Measurements from ENCODE around the gene HK3.
"Not testable (repeated sequence)": the region's sequence is repeated elsewhere in the genome, so short reads cannot be mapped to it uniquely, and the experiment has no call there.

HK3 gene

DNA sequence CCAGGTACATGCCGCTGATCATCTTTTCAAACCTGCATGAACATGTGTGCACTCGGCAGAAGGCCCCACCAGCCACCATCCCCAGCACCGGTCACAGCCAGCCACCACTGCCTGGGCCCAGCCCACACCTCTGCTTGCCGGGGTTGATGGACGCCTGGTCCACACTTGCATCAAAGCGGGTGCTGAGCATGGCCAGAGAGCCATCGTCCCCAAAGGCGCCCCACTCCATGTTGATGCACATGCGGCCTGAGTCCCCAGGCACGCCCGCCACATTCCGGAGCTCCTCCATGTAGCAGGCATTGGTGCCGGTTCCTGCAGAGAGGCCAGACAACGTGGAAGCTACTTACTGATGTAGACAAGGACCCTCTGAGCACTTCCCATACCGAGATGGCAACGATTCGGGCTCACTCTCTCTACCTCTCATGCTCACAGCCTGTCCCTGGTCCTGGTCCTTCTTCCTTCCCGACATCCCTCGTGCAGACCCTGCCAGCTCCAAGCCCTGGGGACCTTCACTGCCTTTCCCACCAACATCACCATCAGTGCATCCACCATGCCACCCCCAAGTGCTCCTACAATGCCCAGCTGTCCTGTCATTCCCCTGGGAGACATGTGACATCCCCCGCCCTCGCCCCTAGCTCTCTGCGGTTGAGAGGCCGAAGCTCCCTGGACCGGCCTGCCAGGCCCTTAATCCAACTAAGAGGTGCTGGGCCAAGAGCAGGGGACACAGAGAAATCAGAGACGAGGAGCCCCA is 17.2 kb downstream of the HK3 start:
- no peak for DNase-seq

DNA sequence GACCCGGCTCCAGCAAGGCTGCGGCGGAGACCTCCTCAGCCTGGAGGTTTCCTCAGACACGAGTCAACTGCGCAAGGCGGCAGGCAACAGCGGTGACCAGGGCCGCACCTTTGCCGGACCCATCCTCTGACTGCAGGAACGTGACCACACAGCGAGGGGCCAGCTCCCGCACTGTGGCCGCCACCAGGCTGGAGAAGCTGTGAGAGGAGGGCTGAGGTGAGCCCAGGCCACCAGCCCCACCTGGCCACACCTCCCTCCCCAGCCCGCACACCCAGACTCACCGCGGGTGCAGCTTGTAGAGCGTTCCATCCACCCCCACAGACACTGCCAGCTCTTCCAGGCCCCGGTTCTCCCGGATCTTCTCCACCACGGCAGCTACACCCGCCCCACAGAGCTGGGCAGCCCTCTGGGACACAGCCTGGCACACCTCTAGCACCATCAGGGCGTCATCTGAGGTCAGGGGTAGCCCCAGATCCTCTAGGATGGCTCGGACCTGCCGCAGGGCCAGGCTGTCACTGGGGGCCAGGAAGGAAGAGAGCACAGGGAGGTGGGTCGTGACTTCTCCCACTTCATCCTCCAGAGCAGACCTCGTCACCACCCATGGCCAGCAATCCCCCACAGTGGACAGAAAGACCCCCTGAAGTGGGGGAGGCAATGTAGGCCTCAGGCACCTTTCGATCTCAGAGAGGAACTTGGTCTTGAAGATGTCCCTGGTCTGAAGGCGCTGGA is 18.0 kb downstream of the HK3 start:
- DNase-seq, result no peak

- DNase-seq, result no peak
Observed at GRCh38 chr5:176880366-176881020, 18.7 kb downstream of the HK3 start.

DNA sequence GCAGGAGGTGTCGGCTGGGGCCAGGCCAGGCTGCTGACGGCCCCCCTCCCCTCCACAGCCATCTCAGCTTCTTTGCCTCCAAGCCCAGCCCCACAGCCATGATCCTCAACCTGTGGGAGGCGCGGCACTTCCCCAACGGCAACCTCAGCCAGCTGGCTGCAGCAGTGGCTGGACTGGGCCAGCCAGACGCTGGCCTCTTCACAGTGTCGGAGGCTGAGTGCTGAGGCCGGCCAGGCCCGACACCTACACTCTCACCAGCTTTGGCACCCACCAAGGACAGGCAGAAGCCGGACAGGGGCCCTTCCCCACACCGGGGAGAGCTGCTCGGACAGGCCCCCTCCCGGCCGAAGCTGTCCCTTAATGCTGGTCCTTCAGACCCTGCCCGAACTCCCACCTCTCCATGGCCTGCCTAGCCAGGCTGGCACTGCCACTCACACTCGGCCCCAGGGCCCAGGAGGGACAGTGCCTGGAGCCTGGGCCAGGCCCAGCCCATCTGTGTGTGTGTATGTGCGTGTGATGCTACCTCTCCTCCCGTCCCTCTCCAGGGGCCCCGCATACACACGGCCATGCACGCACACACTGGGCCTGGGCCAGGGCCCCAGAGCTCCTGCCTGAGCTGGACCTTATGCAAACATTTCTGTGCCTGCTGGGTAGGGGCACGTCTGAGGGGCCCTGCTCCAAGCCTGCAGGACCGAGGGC is 19.3 kb downstream of the HK3 start:
- no peak for DNase-seq

DNA sequence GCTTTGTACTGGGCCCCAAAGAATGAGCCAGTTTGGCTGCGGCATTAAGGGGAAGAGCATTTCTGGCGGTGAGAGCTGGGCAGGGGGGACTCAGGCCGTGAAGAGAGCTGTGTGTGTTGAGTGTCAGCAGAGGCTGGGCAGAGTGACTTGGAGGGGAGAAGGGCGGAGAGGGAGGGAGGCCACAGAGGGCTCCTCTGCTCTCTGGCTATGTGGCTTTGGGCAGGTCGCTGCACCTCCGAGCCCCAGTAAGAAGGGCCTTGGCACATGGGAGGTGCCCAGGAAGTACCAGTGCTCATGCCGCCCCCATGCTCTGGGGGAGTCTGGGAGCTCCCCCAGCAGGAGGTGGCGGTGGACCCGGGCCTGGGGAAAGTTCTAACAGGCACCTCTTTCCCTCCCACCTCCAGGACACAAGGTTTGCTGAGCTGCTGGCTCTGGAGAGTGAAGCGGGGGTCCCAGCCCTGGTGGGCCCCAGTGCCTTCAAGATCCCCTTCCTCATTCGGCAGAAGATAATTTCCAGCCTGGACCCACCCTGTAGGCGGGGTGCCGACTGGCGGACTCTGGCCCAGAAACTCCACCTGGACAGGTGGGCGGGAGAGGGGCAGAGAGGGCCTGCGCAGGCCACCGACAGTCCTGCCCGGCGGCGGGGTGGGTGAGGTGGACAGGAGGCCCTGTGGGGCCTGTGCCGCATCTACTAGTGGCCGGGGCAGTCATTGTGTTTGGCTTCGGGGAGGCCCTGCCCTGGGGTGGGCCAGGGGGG is 20.1 kb downstream of the HK3 start:
- DNase-seq, result no peak

GRCh38 chr5:176878463-176878862 is 20.7 kb downstream of the HK3 start:
- no peak for DNase-seq

DNA sequence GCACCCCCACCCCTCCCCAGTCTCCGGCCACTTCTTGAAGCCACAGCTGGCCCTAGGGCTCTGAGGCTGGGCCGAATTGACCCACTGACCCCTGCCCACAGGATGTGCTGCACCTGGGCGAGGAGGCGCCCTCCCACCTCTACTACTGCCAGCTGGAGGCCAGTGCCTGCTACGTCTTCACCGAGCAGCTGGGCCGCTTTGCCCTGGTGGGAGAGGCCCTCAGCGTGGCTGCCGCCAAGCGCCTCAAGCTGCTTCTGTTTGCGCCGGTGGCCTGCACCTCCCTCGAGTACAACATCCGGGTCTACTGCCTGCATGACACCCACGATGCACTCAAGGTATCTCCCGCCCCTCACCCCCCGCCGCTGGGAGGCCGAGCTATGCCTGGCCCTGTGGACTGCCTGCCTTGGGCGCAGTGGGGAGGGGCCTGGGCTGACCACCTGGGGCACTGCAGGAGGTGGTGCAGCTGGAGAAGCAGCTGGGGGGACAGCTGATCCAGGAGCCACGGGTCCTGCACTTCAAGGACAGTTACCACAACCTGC is 21.3 kb downstream of the HK3 start:
- DNase-seq, result no peak

GRCh38 chr5:176876506-176877431 is 22.4 kb downstream of the HK3 start:
- no peak for DNase-seq

- no peak for DNase-seq
Observed at GRCh38 chr5:176875783-176876505, 23.2 kb downstream of the HK3 start.

DNA sequence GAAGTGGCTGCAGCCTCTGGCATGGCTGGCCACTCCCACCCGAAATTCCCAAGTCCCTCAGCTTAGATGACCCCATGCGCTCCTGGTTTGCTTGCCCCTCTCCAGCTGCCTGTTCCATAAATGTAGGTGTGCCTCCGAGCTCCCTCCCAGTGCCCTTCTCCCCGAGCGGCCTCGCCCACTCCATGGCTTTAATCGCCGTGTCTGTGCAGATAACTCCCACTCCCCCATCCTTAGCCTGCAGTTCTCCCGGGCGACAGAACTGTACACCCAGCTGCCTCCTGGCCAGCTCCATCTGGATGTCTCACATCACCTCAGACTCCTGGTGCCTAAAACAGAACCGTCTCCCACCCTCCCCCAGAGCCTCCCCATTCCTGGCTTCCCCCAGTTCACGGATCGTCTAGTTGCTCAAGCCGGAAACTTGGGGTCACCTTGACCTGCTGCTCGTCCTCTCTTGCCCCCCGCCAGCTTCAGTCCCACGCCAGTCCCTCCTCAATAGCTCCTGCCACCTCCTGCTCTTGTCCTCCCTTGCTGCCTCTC is 24.1 kb downstream of the HK3 start:
- DNase-seq, result no peak

- DNase-seq, result no peak
Observed at GRCh38 chr5:176874198-176874780, 24.9 kb downstream of the HK3 start.

- DNase-seq, result no peak
Observed at GRCh38 chr5:176873541-176874172, 25.5 kb downstream of the HK3 start.

DNA sequence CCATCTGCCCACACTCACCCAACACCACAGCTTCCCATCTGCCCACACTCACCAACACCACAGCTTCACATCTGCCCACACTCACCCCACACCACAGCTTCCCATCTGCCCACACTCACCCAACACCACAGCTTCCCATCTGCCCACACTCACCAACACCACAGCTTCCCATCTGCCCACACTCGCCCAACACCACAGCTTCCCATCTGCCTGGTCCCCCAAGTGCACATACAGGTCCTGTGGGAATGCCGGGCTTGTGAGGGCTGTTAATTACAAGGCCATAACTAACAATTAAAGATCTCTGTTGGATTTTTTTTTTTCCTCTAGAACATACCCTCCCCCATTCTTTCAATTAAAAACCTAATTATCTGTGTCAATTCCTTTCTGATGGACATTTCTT is 26.1 kb downstream of the HK3 start:
- not testable (repeated sequence) for DNase-seq

DNA sequence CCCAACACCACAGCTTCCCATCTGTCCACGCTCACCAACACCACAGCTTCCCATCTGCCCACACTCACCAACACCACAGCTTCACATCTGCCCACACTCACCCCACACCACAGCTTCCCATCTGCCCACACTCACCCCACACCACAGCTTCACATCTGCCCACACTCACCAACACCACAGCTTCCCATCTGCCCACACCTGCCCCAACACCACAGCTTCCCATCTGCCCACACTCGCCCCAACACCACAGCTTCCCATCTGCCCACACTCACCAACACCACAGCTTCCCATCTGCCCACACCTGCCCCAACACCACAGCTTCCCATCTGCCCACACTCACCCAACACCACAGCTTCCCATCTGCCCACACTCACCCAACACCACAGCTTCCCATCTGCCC is 26.6 kb downstream of the HK3 start:
- DNase-seq, result not testable (repeated sequence)

GRCh38 chr5:176870644-176871043 is 28.5 kb downstream of the HK3 start:
- DNase-seq, result not testable (repeated sequence)

GRCh38 chr5:176870110-176870591 is 29.0 kb downstream of the HK3 start:
- no peak for DNase-seq

- no peak for DNase-seq
Observed at GRCh38 chr5:176869501-176870109, 29.5 kb downstream of the HK3 start.

- DNase-seq, result no peak
Observed at GRCh38 chr5:176868731-176869130, 30.4 kb downstream of the HK3 start.

GRCh38 chr5:176868126-176868525 is 31.0 kb downstream of the HK3 start:
- no peak for DNase-seq
